Progenitor cell of endocrine pancreas (in vitro differentiated cells): ENCODE results near the gene NLN. TPM values are rescaled to one million over a fixed set of nuclear protein-coding genes. Genes with fewer than 3 reads are reported as not detected.
A peak's percentile ranks its signal among the peaks of the same experiment; 100 is the strongest.
"Not testable (repeated sequence)": the region's sequence is repeated elsewhere in the genome, so short reads cannot be mapped to it uniquely, and the experiment has no call there.

Source experiments
- DNase-seq: peaks from one replicate; pipeline ENCODE4 v3.0.0; 2021; ENCODE audit warnings: low spot score; ENCODE audit not compliant: unreplicated experiment
- H3K27ac Mint-ChIP-seq: 2 replicates; pipeline ENCODE4 v1.8.0; 2021; ENCODE audit warnings: mild to moderate bottlenecking, moderate library complexity, mixed read lengths
- H3K27me3 Mint-ChIP-seq: 2 replicates; pipeline ENCODE4 v1.8.0; 2021; ENCODE audit warnings: mixed read lengths
- H3K36me3 Mint-ChIP-seq: 2 replicates; pipeline ENCODE4 v1.8.0; 2022; ENCODE audit warnings: mixed read lengths; ENCODE audit not compliant: insufficient read depth
- H3K4me1 Mint-ChIP-seq: 2 replicates; pipeline ENCODE4 v1.8.0; 2021; ENCODE audit warnings: low read depth, mixed read lengths
- H3K4me3 Mint-ChIP-seq: 2 replicates; pipeline ENCODE4 v1.8.0; 2021; ENCODE audit warnings: low read depth, mild to moderate bottlenecking, moderate library complexity, mixed read lengths
- H3K9me3 Mint-ChIP-seq: 2 replicates; pipeline ENCODE4 v1.8.0; 2021; ENCODE audit warnings: low read depth, mixed read lengths
- CTCF ChIP-seq: fragments of 200-600 bp; sonication (generic); IDR thresholded peaks from one replicate; pipeline ENCODE4 v1.5.0; 2021; ENCODE audit warnings: antibody characterized with exemption, mild to moderate bottlenecking; ENCODE audit not compliant: unreplicated experiment
- total RNA-seq: library from RNA; stranded (reverse); gene quantifications from 2 replicates; pipeline ENCODE4 v1.2.1, GENCODE V29; 2021

The NLN gene
- total RNA-seq, 1 donor from 2014 or later: 65.1 TPM

- Mint-ChIP-seq H3K36me3 (peaks cover 16% of the 10 kb centered on the region), H3K27ac (no peak overlapping the region), H3K27me3 (no peaks in the 10 kb centered on the region), H3K4me3 (no peak overlapping the region), H3K9me3 (no peaks in the 10 kb centered on the region), H3K4me1 (peaks cover 2% of the 10 kb centered on the region)
- no peak for DNase-seq
- TF ChIP-seq CTCF: no peak
These were observed 52.3 kb downstream of the NLN start for GRCh38 chr5:65774346-65774745.

DNA sequence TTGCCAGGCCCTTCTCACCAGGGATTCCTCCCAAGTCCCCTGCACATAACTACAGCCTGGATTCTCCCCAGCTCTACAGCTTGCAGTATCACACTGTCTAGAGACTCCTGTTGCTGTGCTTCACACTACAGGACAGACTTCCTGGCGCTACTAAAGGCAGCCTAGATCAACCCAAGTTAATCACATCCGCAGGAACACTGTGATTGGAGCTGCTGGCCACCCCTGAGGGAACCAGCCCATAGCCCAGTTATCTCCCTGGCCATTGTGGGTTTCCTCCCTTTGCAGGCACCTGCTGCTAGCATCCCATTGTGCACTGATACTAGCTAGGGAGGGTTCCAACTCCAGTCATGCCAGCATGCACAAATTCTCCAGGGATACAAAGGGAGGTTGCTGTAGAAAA, 53.5 kb downstream of the NLN start:
- Mint-ChIP-seq H3K4me3 (no peak overlapping the region), H3K36me3 (peaks cover 21% of the 10 kb centered on the region), H3K27me3 (no peaks in the 10 kb centered on the region), H3K9me3 (no peaks in the 10 kb centered on the region), H3K4me1 (peaks cover 2% of the 10 kb centered on the region), H3K27ac (no peak overlapping the region)
- no peak for DNase-seq
- TF ChIP-seq CTCF: no peak

DNA sequence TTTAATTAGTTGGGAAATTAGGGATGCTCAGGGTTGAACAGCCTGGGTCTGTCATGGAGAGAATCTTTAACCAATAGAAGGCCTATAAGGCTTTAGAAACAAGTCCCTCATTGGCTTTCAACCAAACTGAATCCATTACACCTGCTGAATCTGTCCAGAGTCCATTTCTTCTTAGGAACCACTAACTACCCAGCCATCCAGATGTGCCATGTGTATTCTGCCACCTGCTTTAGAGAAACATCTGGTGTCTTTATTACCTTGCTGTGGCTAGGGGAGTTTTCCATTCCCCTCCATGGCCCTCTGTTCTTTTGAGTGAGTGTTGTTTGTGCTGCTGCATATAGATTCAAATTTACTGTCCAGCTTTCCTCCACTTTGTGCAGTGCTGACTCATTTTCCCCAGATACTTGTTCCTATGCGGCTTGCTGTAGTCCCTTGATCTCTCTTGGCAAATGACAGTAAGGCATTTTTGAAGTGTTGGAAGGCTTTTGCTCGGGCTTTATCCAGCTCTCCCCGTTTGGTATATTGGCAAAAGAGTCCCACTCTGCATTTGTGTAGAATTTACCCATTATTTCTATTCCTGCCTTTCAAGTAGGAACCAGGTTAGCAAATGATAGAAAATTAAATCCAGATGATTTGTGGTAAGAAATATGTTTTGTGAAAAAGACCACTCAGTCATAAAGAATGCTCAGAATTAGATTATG, 54.6 kb downstream of the NLN start:
- no peak overlapping the region for H3K4me3 Mint-ChIP-seq
- H3K27me3 Mint-ChIP-seq: no peaks in the 10 kb centered on the region
- no peaks in the 10 kb centered on the region for H3K9me3 Mint-ChIP-seq
- no peak for DNase-seq
- peaks cover 27% of the 10 kb centered on the region for H3K36me3 Mint-ChIP-seq
- TF ChIP-seq CTCF: no peak
- peak overlapping the region; percentile 49 for H3K27ac Mint-ChIP-seq
- peaks cover 2% of the 10 kb centered on the region for H3K4me1 Mint-ChIP-seq

GRCh38 chr5:65778126-65778525, 56.1 kb downstream of the NLN start:
- H3K27me3 Mint-ChIP-seq: no peaks in the 10 kb centered on the region
- no peaks in the 10 kb centered on the region for H3K9me3 Mint-ChIP-seq
- H3K4me3 Mint-ChIP-seq: no peak overlapping the region
- no peak for TF ChIP-seq CTCF
- H3K27ac Mint-ChIP-seq: no peak overlapping the region
- DNase-seq: no peak
- peaks cover 28% of the 10 kb centered on the region for H3K36me3 Mint-ChIP-seq
- peaks cover 2% of the 10 kb centered on the region for H3K4me1 Mint-ChIP-seq

GRCh38 chr5:65779643-65780042, 57.6 kb downstream of the NLN start:
- Mint-ChIP-seq H3K36me3 (peaks cover 30% of the 10 kb centered on the region), H3K27me3 (no peaks in the 10 kb centered on the region), H3K4me1 (peaks cover 2% of the 10 kb centered on the region), H3K9me3 (no peaks in the 10 kb centered on the region), H3K27ac (no peak overlapping the region), H3K4me3 (no peak overlapping the region)
- DNase-seq: no peak
- TF ChIP-seq CTCF: no peak

- H3K27me3 Mint-ChIP-seq, H3K27ac Mint-ChIP-seq, H3K4me1 Mint-ChIP-seq, H3K4me3 Mint-ChIP-seq, DNase-seq, H3K9me3 Mint-ChIP-seq: not testable (repeated sequence)
- H3K36me3 Mint-ChIP-seq: peaks cover 16% of the 10 kb centered on the region
These were observed 66.3 kb downstream of the NLN start for GRCh38 chr5:65788296-65788695.
